Endothelial cell of umbilical vein (primary cell): Measurements from ENCODE around the gene XPA. TPM values are rescaled to one million over a fixed set of nuclear protein-coding genes. Genes with fewer than 3 reads are reported as not detected.

Source experiments
- BruUV-seq: library from RNA; stranded (reverse); fragments of 400-500 nt; replicated peaks from 2 replicates; lab custom pipeline; 2021; lab: Mats Ljungman, UMichigan
- CTCF ChIA-PET: fragments of 300-600, 350-600 bp; sonication (Branson Sonifier 250); formaldehyde crosslinking; loops from one replicate; lab custom pipeline; 2021; ENCODE audit warnings: antibody characterized with exemption, inconsistent platforms; lab: Charles Lee
- POLR2A ChIA-PET: fragments of 300-600, 350-600 bp; sonication (Branson Sonifier 250); formaldehyde crosslinking; loops from one replicate; lab custom pipeline; 2021; ENCODE audit warnings: antibody characterized with exemption, inconsistent platforms; lab: Charles Lee
- DNase-seq: peaks from one replicate; pipeline ENCODE4 v3.0.0-alpha.2; 2011; ENCODE audit warnings: low read depth, low spot score
- FAIRE-seq: peaks from 2 replicates; lab custom pipeline; 2011; peaks lifted over from hg19 to GRCh38; lab: Jason Lieb, UNC
- H2AFZ ChIP-seq: 2 replicates; pipeline ENCODE4 v1.6.0; 2012; ENCODE audit warnings: low read depth, low read length, control low read depth, inconsistent platforms
- H3K27ac ChIP-seq: 2 replicates; pipeline ENCODE4 v1.5.1; 2011; ENCODE audit warnings: low read depth, mild to moderate bottlenecking, control low read depth, low read length, moderate library complexity; ENCODE audit not compliant: insufficient read depth
- H3K27me3 ChIP-seq, 2 experiments: 2 replicates each; pipeline versions ENCODE4 v1.6.0 to v1.6.1; 2011; ENCODE audit warnings: low read length in 2 of 2, mixed read lengths in 1 of 2; ENCODE audit not compliant: control insufficient read depth in 2 of 2, insufficient read depth in 2 of 2
- H3K36me3 ChIP-seq, 2 experiments: 2 replicates in 1 of 2; 3 replicates in 1 of 2; pipeline ENCODE4 v1.5.1; 2011; ENCODE audit warnings: low read length in 2 of 2, mild to moderate bottlenecking in 1 of 2, moderate library complexity in 1 of 2; ENCODE audit not compliant: control insufficient read depth in 2 of 2, insufficient read depth in 2 of 2; ENCODE audit errors: extremely low read depth in 1 of 2
- H3K4me1 ChIP-seq: 3 replicates; pipeline ENCODE4 v1.5.1; 2011; ENCODE audit warnings: mild to moderate bottlenecking, low read length; ENCODE audit not compliant: control insufficient read depth, insufficient read depth; ENCODE audit errors: extremely low read depth
- H3K4me2 ChIP-seq: 2 replicates; pipeline ENCODE4 v1.6.1; 2011; ENCODE audit warnings: low read length, control low read depth, mixed read lengths; ENCODE audit not compliant: insufficient read depth
- H3K4me3 ChIP-seq, 3 experiments: fragments of 200-600 bp in 1 of 3; sonication (generic), shearing (Covaris generic) in 1 of 3; replicated peaks in 1 of 3; 2 replicates each; pipeline ENCODE4 v1.5.1; 2011 to 2016; ENCODE audit warnings: control low read depth in 3 of 3, low read length in 3 of 3, mild to moderate bottlenecking in 2 of 3, inconsistent platforms in 1 of 3, low read depth in 1 of 3, moderate library complexity in 1 of 3; ENCODE audit not compliant: insufficient read depth in 1 of 3
- H3K79me2 ChIP-seq: 2 replicates; pipeline ENCODE4 v1.6.0; 2012; ENCODE audit warnings: low read length, inconsistent platforms; ENCODE audit not compliant: control insufficient read depth, insufficient read depth
- H3K9ac ChIP-seq: replicated peaks from 2 replicates; pipeline ENCODE3; 2011; ENCODE audit warnings: low read length, control low read depth; ENCODE audit not compliant: insufficient read depth; ENCODE audit errors: extremely low read depth
- H3K9me1 ChIP-seq: replicated peaks from 3 replicates; pipeline ENCODE4 v1.6.0; 2011; ENCODE audit warnings: mild to moderate bottlenecking, low read length; ENCODE audit not compliant: control insufficient read depth, insufficient read depth; ENCODE audit errors: extremely low read depth
- H3K9me3 ChIP-seq: replicated peaks from 2 replicates; pipeline ENCODE4 v1.5.1; 2012; ENCODE audit warnings: low read length, inconsistent platforms; ENCODE audit not compliant: control insufficient read depth, insufficient read depth
- H4K20me1 ChIP-seq: replicated peaks from 2 replicates; pipeline ENCODE3; 2011; ENCODE audit warnings: mild to moderate bottlenecking, low read length; ENCODE audit not compliant: control insufficient read depth, insufficient read depth; ENCODE audit errors: extremely low read depth
- CTCF ChIP-seq, 2 donors: IDR thresholded peaks; 1 replicate in 1 of 2; 2 replicates in 1 of 2; pipeline ENCODE4 v1.5.1; 2011; ENCODE audit warnings: low read length in 2 of 2, mild to moderate bottlenecking in 2 of 2, moderate library complexity in 2 of 2, control low read depth in 1 of 2, inconsistent platforms in 1 of 2, low read depth in 1 of 2; ENCODE audit not compliant: insufficient read depth in 1 of 2; ENCODE audit errors: extremely low read depth in 1 of 2
- EZH2 ChIP-seq: IDR thresholded peaks from 2 replicates; pipeline ENCODE4 v1.6.1; 2012; ENCODE audit warnings: borderline replicate concordance, low read depth, mild to moderate bottlenecking, moderate library complexity, low read length, inconsistent platforms; ENCODE audit not compliant: severe bottlenecking
- FOS ChIP-seq: IDR thresholded peaks from 2 replicates; pipeline ENCODE4 v1.6.1; 2011; ENCODE audit warnings: mild to moderate bottlenecking, low read length, moderate library complexity, borderline replicate concordance; ENCODE audit not compliant: insufficient read depth
- GATA2 ChIP-seq: IDR thresholded peaks from 2 replicates; pipeline ENCODE4 v1.7.0; 2011; ENCODE audit warnings: low read depth, mild to moderate bottlenecking, moderate library complexity, mixed read lengths, low read length; ENCODE audit not compliant: insufficient read length, insufficient read depth
- JUN ChIP-seq: IDR thresholded peaks from 2 replicates; pipeline ENCODE4 v1.6.1; 2011; ENCODE audit warnings: borderline replicate concordance, low read depth; ENCODE audit not compliant: insufficient read length, insufficient read depth
- MAX ChIP-seq: IDR thresholded peaks from 2 replicates; pipeline ENCODE4 v1.6.1; 2011; ENCODE audit not compliant: insufficient read depth, insufficient read length
- MYC ChIP-seq: IDR thresholded peaks from one replicate; pipeline ENCODE4 v1.6.1; 2011; ENCODE audit warnings: mild to moderate bottlenecking, low read depth, low read length
- POLR2A ChIP-seq: IDR thresholded peaks from 2 replicates; pipeline ENCODE4 v1.6.1; 2012; ENCODE audit warnings: low read depth, mild to moderate bottlenecking, control low read depth, low read length
- POLR2AphosphoS5 ChIP-seq: IDR thresholded peaks from 2 replicates; pipeline ENCODE4 v1.6.1; 2012; ENCODE audit warnings: low read depth, mild to moderate bottlenecking, control low read depth, low read length, moderate library complexity; ENCODE audit not compliant: insufficient read depth
- dilution Hi-C: fragments of 300-500 bp; cut with MboI; formaldehyde crosslinking; loops from one replicate; pipeline ENCODE4 v1.15.0; 2019; ENCODE audit warnings: low sequenced_read_pairs; ENCODE audit not compliant: extremely low pct_ligation_motif_present
- intact Hi-C: fragments of 100-400 bp; cut with micrococcal nuclease; formaldehyde crosslinking; loops from one replicate; pipeline ENCODE4 v1.10.0; 2022
- polyA plus RNA-seq, 4 experiments: library from polyadenylated mRNA; depleted of rRNA in 3 of 4; stranded (reverse) in 3 of 4; unstranded in 1 of 4; fragments of >200 nt; gene quantifications; 2 replicates each; pipeline versions ENCODE4 v1.2.1 to v1.2.3, GENCODE V29; 2011 to 2012; ENCODE audit warnings: missing spikeins in 1 of 4
- total RNA-seq: library from RNA; stranded (reverse); gene quantifications from 2 replicates; pipeline ENCODE4 v1.2.3, GENCODE V29; 2021

XPA gene
- total and polyA plus RNA-seq, 2 donors (not counting 3 experiments of a cell fraction or from before 2014, with no cell fraction given), result 3.6 to 21.1 TPM

GRCh38 chr9:97660847-97661246 is 36.3 kb downstream of the XPA start:
- no peak overlapping the region for H2AFZ ChIP-seq
- H3K27ac ChIP-seq, result no peak overlapping the region
- no peak for FAIRE-seq
- no peaks in the 10 kb centered on the region for H3K79me2 ChIP-seq
- H4K20me1 ChIP-seq, result no peaks in the 10 kb centered on the region
- no peak for DNase-seq
- TF ChIP-seq EZH2, result no peak
- intact Hi-C loops (no loop called here), dilution Hi-C loops (no loop called here)
- no peaks in the 10 kb centered on the region for H3K27me3 ChIP-seq
- H3K9me1 ChIP-seq, result no peaks in the 10 kb centered on the region
- no TSS peak for BruUV-seq
- H3K4me1 ChIP-seq, result no peaks in the 10 kb centered on the region
- POLR2A ChIA-PET, result interaction anchor here (1.7 kb wide), 1 partner anchor 28 kb away, joined by 4 read pairs; the partner anchor contains the start of genes NCBP1 and TSTD2
- peaks cover 19 to 28% of the 10 kb centered on the region in 2 experiments for H3K36me3 ChIP-seq
- CTCF ChIA-PET, result interaction anchor here (1.3 to 1.9 kb wide), 3 partner anchors 10 to 22 kb away, joined by 3 to 6 read pairs (median 4); no protein-coding TSS in a partner anchor
- H3K4me3 ChIP-seq, result no peak overlapping the region
- H3K4me2 ChIP-seq, result no peak overlapping the region
- no peak overlapping the region for H3K9ac ChIP-seq
- no peaks in the 10 kb centered on the region for H3K9me3 ChIP-seq

GRCh38 chr9:97660340-97660739 is 36.8 kb downstream of the XPA start:
- H3K9me1 ChIP-seq, result no peaks in the 10 kb centered on the region
- DNase-seq, result no peak
- H3K27me3 ChIP-seq, result no peaks in the 10 kb centered on the region
- no peaks in the 10 kb centered on the region for H3K4me1 ChIP-seq
- TF ChIP-seq POLR2AphosphoS5 (no peak), FOS (no peak), MYC (no peak), GATA2 (no peak), POLR2A (no peak), MAX (no peak), JUN (no peak), CTCF (IDR thresholded peaks at IDR 0.05; ENCODE audit: extremely low read depth in 1 of 2, insufficient read depth in 1 of 2, low read depth in 1 of 2, low read length in 2 of 2) (no peak), EZH2 (no peak)
- H3K9me3 ChIP-seq, result no peaks in the 10 kb centered on the region
- H3K9ac ChIP-seq, result no peak overlapping the region
- FAIRE-seq, result no peak
- dilution Hi-C loops, result no loop called here
- intact Hi-C loops, result no loop called here
- no peak overlapping the region for H2AFZ ChIP-seq
- ChIA-PET POLR2A (interaction anchor here (1.7 kb wide), 1 partner anchor 27 kb away, joined by 4 read pairs; the partner anchor contains the start of genes NCBP1 and TSTD2), CTCF (interaction anchor here (1.2 to 1.9 kb wide), 4 partner anchors 11 to 22 kb away, joined by 3 to 6 read pairs (median 4); no protein-coding TSS in a partner anchor)
- H3K4me3 ChIP-seq, result no peak overlapping the region
- H3K27ac ChIP-seq, result no peak overlapping the region
- no peaks in the 10 kb centered on the region for H4K20me1 ChIP-seq
- no peak overlapping the region for H3K4me2 ChIP-seq
- H3K36me3 ChIP-seq, result peaks cover 17 to 28% of the 10 kb centered on the region in 2 experiments
- no TSS peak for BruUV-seq
- no peaks in the 10 kb centered on the region for H3K79me2 ChIP-seq
